Activated naive CD4-positive, alpha-beta T cell treated with anti-CD3 and anti-CD28 coated beads for 36 hours (primary cell): Measurements from ENCODE around the gene HINT2. TPM values are rescaled to one million over a fixed set of nuclear protein-coding genes. Genes with fewer than 3 reads are reported as not detected.

Experiments
- CTCF ChIA-PET: fragments of 350-600 bp; sonication (Branson Sonifier 250); formaldehyde crosslinking; loops from one replicate; lab custom pipeline; 2021; ENCODE audit warnings: antibody characterized with exemption; lab: Charles Lee
- DNase-seq: peaks from one replicate; pipeline ENCODE4 v3.0.0-alpha.2; 2020
- H3K27ac Mint-ChIP-seq: one replicate; pipeline ENCODE4 v1.8.0; 2021; ENCODE audit warnings: mild to moderate bottlenecking, mixed read lengths
- H3K27me3 Mint-ChIP-seq: one replicate; pipeline ENCODE4 v1.8.0; 2021; ENCODE audit warnings: low read depth, mixed read lengths
- H3K36me3 Mint-ChIP-seq: one replicate; pipeline ENCODE4 v1.8.0; 2021; ENCODE audit warnings: low read depth, mixed read lengths
- H3K4me1 Mint-ChIP-seq: one replicate; pipeline ENCODE4 v1.8.0; 2021; ENCODE audit warnings: low read depth, mixed read lengths
- H3K4me3 Mint-ChIP-seq: one replicate; pipeline ENCODE4 v1.8.0; 2021; ENCODE audit warnings: mild to moderate bottlenecking, moderate library complexity, mixed read lengths
- H3K9me3 Mint-ChIP-seq: one replicate; pipeline ENCODE4 v1.8.0; 2021; ENCODE audit warnings: mixed read lengths
- intact Hi-C: fragments of 100-400 bp; cut with micrococcal nuclease; formaldehyde crosslinking; loops from one replicate; pipeline ENCODE4 v1.15.1; 2023
- total RNA-seq, 2 experiments: library from RNA; stranded (reverse); gene quantifications; one replicate each; pipeline ENCODE4 v1.2.3, GENCODE V29; 2021

HINT2 gene
- total RNA-seq, 2 experiments from 2014 or later, result 61.0 to 68.3 TPM

- Mint-ChIP-seq H3K36me3 (no peaks in the 10 kb centered on the region), H3K9me3 (no peaks in the 10 kb centered on the region), H3K4me1 (peaks cover 5% of the 10 kb centered on the region), H3K4me3 (no peak overlapping the region), H3K27me3 (no peaks in the 10 kb centered on the region), H3K27ac (no peak overlapping the region)
- intact Hi-C loops, result no loop called here
- CTCF ChIA-PET, result no interaction called here
- DNase-seq, result no peak
Observed at GRCh38 chr9:35852267-35852815, 37.5 kb upstream of the HINT2 start.

- intact Hi-C loops, result no loop called here
- Mint-ChIP-seq H3K9me3 (no peaks in the 10 kb centered on the region), H3K4me3 (no peak overlapping the region), H3K36me3 (no peaks in the 10 kb centered on the region), H3K27ac (peak overlapping the region; percentile 18), H3K4me1 (peaks cover 28% of the 10 kb centered on the region), H3K27me3 (no peaks in the 10 kb centered on the region)
- peak; percentile 36 for DNase-seq
- CTCF ChIA-PET, result interaction anchor here (0.7 to 3.1 kb wide), 4 partner anchors 8 to 1358 kb away, joined by 3 to 11 read pairs (median 4); no protein-coding TSS in a partner anchor
Observed at GRCh38 chr9:35847792-35848572, 33.1 kb upstream of the HINT2 start.

- Mint-ChIP-seq H3K4me3 (no peak overlapping the region), H3K36me3 (no peaks in the 10 kb centered on the region), H3K9me3 (no peaks in the 10 kb centered on the region), H3K27ac (no peak overlapping the region), H3K27me3 (no peaks in the 10 kb centered on the region), H3K4me1 (peaks cover 28% of the 10 kb centered on the region)
- no peak for DNase-seq
- intact Hi-C loops, result no loop called here
- CTCF ChIA-PET, result interaction anchor here (1.0 to 3.1 kb wide), 5 partner anchors 15 to 150 kb away, joined by 3 to 11 read pairs (median 4); no protein-coding TSS in a partner anchor
Observed at GRCh38 chr9:35845824-35846771, 31.3 kb upstream of the HINT2 start.

- Mint-ChIP-seq H3K4me3 (no peak overlapping the region), H3K27me3 (no peaks in the 10 kb centered on the region), H3K36me3 (no peaks in the 10 kb centered on the region), H3K27ac (no peak overlapping the region), H3K9me3 (no peaks in the 10 kb centered on the region), H3K4me1 (peaks cover 28% of the 10 kb centered on the region)
- CTCF ChIA-PET, result interaction anchor here (1.0 to 3.1 kb wide), 3 partner anchors 13 to 54 kb away, joined by 3 to 11 read pairs (median 4); no protein-coding TSS in a partner anchor
- intact Hi-C loops, result no loop called here
- peak; percentile 40 for DNase-seq
Observed at GRCh38 chr9:35844628-35845270, 29.9 kb upstream of the HINT2 start.

GRCh38 chr9:35842795-35843194, 28.0 kb upstream of the HINT2 start:
- Mint-ChIP-seq H3K27ac (no peak overlapping the region), H3K9me3 (no peaks in the 10 kb centered on the region), H3K27me3 (no peaks in the 10 kb centered on the region), H3K36me3 (no peaks in the 10 kb centered on the region), H3K4me3 (no peak overlapping the region), H3K4me1 (peaks cover 23% of the 10 kb centered on the region)
- CTCF ChIA-PET, result interaction anchor here (0.8 kb wide), 1 partner anchor 8 kb away, joined by 3 read pairs; no protein-coding TSS in a partner anchor
- intact Hi-C loops, result no loop called here
- no peak for DNase-seq

GRCh38 chr9:35842020-35842745, 27.3 kb upstream of the HINT2 start:
- Mint-ChIP-seq H3K9me3 (no peaks in the 10 kb centered on the region), H3K4me1 (peaks cover 23% of the 10 kb centered on the region), H3K36me3 (no peaks in the 10 kb centered on the region), H3K27ac (no peak overlapping the region), H3K27me3 (no peaks in the 10 kb centered on the region), H3K4me3 (no peak overlapping the region)
- DNase-seq, result no peak
- CTCF ChIA-PET, result interaction anchor here (0.8 to 1.0 kb wide), 2 partner anchors 8 to 16 kb away, joined by 3 to 5 read pairs; no protein-coding TSS in a partner anchor
- intact Hi-C loops, result no loop called here

GRCh38 chr9:35841645-35841900, 26.7 kb upstream of the HINT2 start:
- H3K4me1 Mint-ChIP-seq, result peaks cover 19% of the 10 kb centered on the region
- H3K9me3 Mint-ChIP-seq, result no peaks in the 10 kb centered on the region
- no peak for DNase-seq
- H3K4me3 Mint-ChIP-seq, result no peak overlapping the region
- no peaks in the 10 kb centered on the region for H3K27me3 Mint-ChIP-seq
- CTCF ChIA-PET, result interaction anchor here (1.0 kb wide), 1 partner anchor 15 kb away, joined by 5 read pairs; no protein-coding TSS in a partner anchor
- no peaks in the 10 kb centered on the region for H3K36me3 Mint-ChIP-seq
- no peak overlapping the region for H3K27ac Mint-ChIP-seq
- intact Hi-C loops, result no loop called here

GRCh38 chr9:35840881-35841644, 26.2 kb upstream of the HINT2 start:
- CTCF ChIA-PET, result interaction anchor here (0.6 to 1.5 kb wide), 3 partner anchors 15 to 724 kb away, joined by 3 to 5 read pairs (median 5); no protein-coding TSS in a partner anchor
- Mint-ChIP-seq H3K27ac (no peak overlapping the region), H3K4me3 (no peak overlapping the region), H3K4me1 (peaks cover 18% of the 10 kb centered on the region), H3K36me3 (no peaks in the 10 kb centered on the region), H3K27me3 (no peaks in the 10 kb centered on the region), H3K9me3 (no peaks in the 10 kb centered on the region)
- no peak for DNase-seq
- intact Hi-C loops, result no loop called here

GRCh38 chr9:35839926-35840325, 25.1 kb upstream of the HINT2 start:
- Mint-ChIP-seq H3K27me3 (no peaks in the 10 kb centered on the region), H3K36me3 (no peaks in the 10 kb centered on the region), H3K9me3 (no peaks in the 10 kb centered on the region), H3K27ac (no peak overlapping the region), H3K4me3 (no peak overlapping the region), H3K4me1 (peaks cover 7% of the 10 kb centered on the region)
- intact Hi-C loops, result no loop called here
- CTCF ChIA-PET, result interaction anchor here (0.6 to 1.5 kb wide), 3 partner anchors 14 to 291 kb away, joined by 3 to 5 read pairs (median 3); no protein-coding TSS in a partner anchor
- DNase-seq, result no peak

- DNase-seq, result no peak
- Mint-ChIP-seq H3K4me3 (no peak overlapping the region), H3K27ac (no peak overlapping the region), H3K4me1 (no peaks in the 10 kb centered on the region), H3K36me3 (no peaks in the 10 kb centered on the region), H3K9me3 (no peaks in the 10 kb centered on the region), H3K27me3 (no peaks in the 10 kb centered on the region)
- intact Hi-C loops, result no loop called here
- CTCF ChIA-PET, result interaction anchor here (1.0 to 3.1 kb wide), 5 partner anchors 11 to 102 kb away, joined by 3 to 11 read pairs (median 4); no protein-coding TSS in a partner anchor
Observed at GRCh38 chr9:35836595-35836994, 21.8 kb upstream of the HINT2 start.
